Measurements from ENCODE around the gene ORC4.

DNA sequence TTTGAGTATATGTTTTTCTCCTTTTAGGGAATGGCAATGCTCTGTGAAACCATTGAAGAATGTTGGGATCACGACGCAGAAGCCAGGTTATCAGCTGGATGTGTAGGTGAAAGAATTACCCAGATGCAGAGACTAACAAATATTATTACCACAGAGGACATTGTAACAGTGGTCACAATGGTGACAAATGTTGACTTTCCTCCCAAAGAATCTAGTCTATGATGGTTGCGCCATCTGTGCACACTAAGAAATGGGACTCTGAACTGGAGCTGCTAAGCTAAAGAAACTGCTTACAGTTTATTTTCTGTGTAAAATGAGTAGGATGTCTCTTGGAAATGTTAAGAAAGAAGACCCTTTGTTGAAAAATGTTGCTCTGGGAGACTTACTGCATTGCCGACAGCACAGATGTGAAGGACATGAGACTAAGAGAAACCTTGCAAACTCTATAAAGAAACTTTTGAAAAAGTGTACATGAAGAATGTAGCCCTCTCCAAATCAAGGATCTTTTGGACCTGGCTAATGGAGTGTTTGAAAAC lies 93.4 kb downstream of the ORC4 start:
- no peak for TF ChIP-seq EZH2 (IDR thresholded peaks at IDR 0.05; ENCODE audit: borderline replicate concordance, low read depth, low read length, severe bottlenecking)
- TF ChIP-seq POLR2AphosphoS5 (IDR thresholded peaks at IDR 0.05; ENCODE audit: insufficient read depth, low read depth, low read length), result no peak
- TF ChIP-seq, protein P1, sequence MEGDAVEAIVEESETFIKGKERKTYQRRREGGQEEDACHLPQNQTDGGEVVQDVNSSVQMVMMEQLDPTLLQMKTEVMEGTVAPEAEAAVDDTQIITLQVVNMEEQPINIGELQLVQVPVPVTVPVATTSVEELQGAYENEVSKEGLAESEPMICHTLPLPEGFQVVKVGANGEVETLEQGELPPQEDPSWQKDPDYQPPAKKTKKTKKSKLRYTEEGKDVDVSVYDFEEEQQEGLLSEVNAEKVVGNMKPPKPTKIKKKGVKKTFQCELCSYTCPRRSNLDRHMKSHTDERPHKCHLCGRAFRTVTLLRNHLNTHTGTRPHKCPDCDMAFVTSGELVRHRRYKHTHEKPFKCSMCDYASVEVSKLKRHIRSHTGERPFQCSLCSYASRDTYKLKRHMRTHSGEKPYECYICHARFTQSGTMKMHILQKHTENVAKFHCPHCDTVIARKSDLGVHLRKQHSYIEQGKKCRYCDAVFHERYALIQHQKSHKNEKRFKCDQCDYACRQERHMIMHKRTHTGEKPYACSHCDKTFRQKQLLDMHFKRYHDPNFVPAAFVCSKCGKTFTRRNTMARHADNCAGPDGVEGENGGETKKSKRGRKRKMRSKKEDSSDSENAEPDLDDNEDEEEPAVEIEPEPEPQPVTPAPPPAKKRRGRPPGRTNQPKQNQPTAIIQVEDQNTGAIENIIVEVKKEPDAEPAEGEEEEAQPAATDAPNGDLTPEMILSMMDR (IDR thresholded peaks at IDR 0.05; ENCODE audit: extremely low read depth in 1 of 2, insufficient read depth in 1 of 2, low read depth in 1 of 2, low read length in 2 of 2), result no peak
- TF ChIP-seq POLR2A (IDR thresholded peaks at IDR 0.05; ENCODE audit: low read depth, low read length), result no peak
- TF ChIP-seq JUN (IDR thresholded peaks at IDR 0.05; ENCODE audit: borderline replicate concordance, insufficient read depth, insufficient read length, low read depth), result no peak

Data from endothelial cell of umbilical vein (primary cell).